HEK293 (cell line): ENCODE results near the gene TGOLN2.

Source experiments
- CTCF ChIA-PET: fragments of 350-600 bp; formaldehyde crosslinking; extraction: SDS; loops from one replicate; lab custom pipeline; 2021; ENCODE audit warnings: antibody characterized with exemption; lab: Yijun Ruan, JAX
- POLR2A ChIA-PET: fragments of 300-600 bp; formaldehyde crosslinking; extraction: SDS; loops from one replicate; lab custom pipeline; 2020; ENCODE audit warnings: antibody characterized with exemption, inconsistent platforms; lab: Yijun Ruan, JAX
- H3K27ac ChIP-seq: fragments of 200-500 bp; sonication (Bioruptor generic); 2 replicates; pipeline ENCODE4 v1.5.1; 2014; ENCODE audit warnings: low read depth, low read length, control low read depth, inconsistent platforms; ENCODE audit errors: extremely low read depth
- H3K36me3 ChIP-seq, 2 experiments: fragments of 200-500 bp in 1 of 2; sonication (Bioruptor generic) in 1 of 2; 1 replicate in 1 of 2; 2 replicates in 1 of 2; pipeline ENCODE4 v1.5.1; 2014 to 2017; ENCODE audit warnings: inconsistent platforms in 2 of 2, low read length in 2 of 2; ENCODE audit not compliant: control insufficient read depth in 2 of 2, insufficient read depth in 1 of 2
- H3K4me1 ChIP-seq: fragments of 200-500 bp; sonication (Bioruptor generic); 2 replicates; pipeline ENCODE4 v1.5.1; 2014; ENCODE audit warnings: mild to moderate bottlenecking, low read length, inconsistent platforms; ENCODE audit not compliant: control insufficient read depth, insufficient read depth
- H3K4me3 ChIP-seq: 2 replicates; pipeline ENCODE4 v1.5.1; 2011; ENCODE audit warnings: low read depth, mild to moderate bottlenecking, control low read depth, low read length, moderate library complexity
- H3K9me3 ChIP-seq: fragments of 200-500 bp; sonication (Bioruptor generic); 2 replicates; pipeline ENCODE4 v1.5.1; 2014; ENCODE audit warnings: low read depth, low read length, inconsistent platforms; ENCODE audit not compliant: control insufficient read depth, insufficient read depth
- GLI2 ChIP-seq: fragments of 450-650 bp; formaldehyde crosslinking; IDR thresholded peaks from 2 replicates; pipeline ENCODE4; 2017; ENCODE audit warnings: missing biosample characterization, missing genetic modification characterization, low read depth, borderline replicate concordance
- HOXA7 ChIP-seq: sonication (generic); formaldehyde crosslinking; IDR thresholded peaks from 2 replicates; pipeline ENCODE4 v1.8.1; 2022; ENCODE audit warnings: missing genetic modification reagents, borderline replicate concordance
- KLF1 ChIP-seq: fragments of 450-650 bp; formaldehyde crosslinking; IDR thresholded peaks from 2 replicates; pipeline ENCODE4 v1.5.1; 2016; ENCODE audit warnings: missing biosample characterization, missing genetic modification characterization
- KLF7 ChIP-seq: fragments of 450-650 bp; formaldehyde crosslinking; IDR thresholded peaks from 2 replicates; pipeline ENCODE4 v1.5.1; 2016; ENCODE audit warnings: missing biosample characterization, missing genetic modification characterization, borderline replicate concordance
- MEIS1 ChIP-seq: sonication (generic); formaldehyde crosslinking; IDR thresholded peaks from 2 replicates; pipeline ENCODE4 v1.8.1; 2022; ENCODE audit warnings: missing genetic modification reagents, mild to moderate bottlenecking, borderline replicate concordance
- MZF1 ChIP-seq: fragments of 450-650 bp; formaldehyde crosslinking; IDR thresholded peaks from 2 replicates; pipeline ENCODE4 v1.5.1; 2017; ENCODE audit warnings: missing biosample characterization, missing genetic modification characterization, borderline replicate concordance
- SCRT2 ChIP-seq: fragments of 450-650 bp; formaldehyde crosslinking; IDR thresholded peaks from 2 replicates; pipeline ENCODE4 v1.5.1; 2016; ENCODE audit warnings: missing biosample characterization, missing genetic modification characterization
- ZBTB20 ChIP-seq: fragments of 450-650 bp; formaldehyde crosslinking; IDR thresholded peaks from 2 replicates; pipeline ENCODE4 v1.5.1; 2016; ENCODE audit warnings: missing biosample characterization, missing genetic modification characterization
- ZNF175 ChIP-seq: fragments of 450-650 bp; formaldehyde crosslinking; IDR thresholded peaks from 2 replicates; pipeline ENCODE4 v1.5.1; 2016; ENCODE audit warnings: missing biosample characterization, missing genetic modification characterization
- ZNF292 ChIP-seq: fragments of 450-650 bp; formaldehyde crosslinking; IDR thresholded peaks from 2 replicates; pipeline ENCODE4 v1.5.1; 2016; ENCODE audit warnings: low read depth, missing biosample characterization, missing genetic modification characterization, borderline replicate concordance
- ZNF350 ChIP-seq: fragments of 450-650 bp; formaldehyde crosslinking; IDR thresholded peaks from 2 replicates; pipeline ENCODE4 v1.5.0; 2017; ENCODE audit warnings: missing biosample characterization, mild to moderate bottlenecking, missing genetic modification characterization
- ZNF423 ChIP-seq: fragments of 450-650 bp; formaldehyde crosslinking; IDR thresholded peaks from 2 replicates; pipeline ENCODE4 v1.5.1; 2016; ENCODE audit warnings: missing biosample characterization, missing genetic modification characterization
- ZNF530 ChIP-seq: fragments of 450-650 bp; formaldehyde crosslinking; IDR thresholded peaks from 2 replicates; pipeline ENCODE4 v1.5.1; 2016; ENCODE audit warnings: low read depth, missing biosample characterization, missing genetic modification characterization
- ZNF549 ChIP-seq: fragments of 450-650 bp; IDR thresholded peaks from 2 replicates; pipeline ENCODE4 v1.5.1; 2018; ENCODE audit warnings: missing biosample characterization, missing genetic modification characterization, mild to moderate bottlenecking, inconsistent platforms, moderate library complexity
- ZNF600 ChIP-seq: fragments of 450-650 bp; formaldehyde crosslinking; IDR thresholded peaks from 2 replicates; pipeline ENCODE4 v1.5.1; 2016; ENCODE audit warnings: missing biosample characterization, missing genetic modification characterization
- TF ChIP-seq, protein P1 (sequence below): fragments of 450-650 bp; formaldehyde crosslinking; IDR thresholded peaks from 2 replicates; pipeline ENCODE4 v1.5.1; 2016; ENCODE audit warnings: missing biosample characterization, missing genetic modification characterization
- TF ChIP-seq, protein P2 (sequence below): fragments of 450-650 bp; formaldehyde crosslinking; IDR thresholded peaks from 2 replicates; pipeline ENCODE4 v1.5.1; 2016; ENCODE audit warnings: missing biosample characterization, missing genetic modification characterization, borderline replicate concordance
- TF ChIP-seq, protein P3 (sequence below): fragments of 450-650 bp; formaldehyde crosslinking; conservative IDR thresholded peaks from 2 replicates; pipeline ENCODE4 v1.5.1; 2016; ENCODE audit warnings: low read depth, missing biosample characterization, missing genetic modification characterization
- TF ChIP-seq, protein P4 (sequence below): fragments of 450-650 bp; formaldehyde crosslinking; IDR thresholded peaks from 2 replicates; pipeline ENCODE4 v1.5.1; 2016; ENCODE audit warnings: missing biosample characterization, missing genetic modification characterization
- TF ChIP-seq, protein P5 (sequence below): fragments of 450-650 bp; formaldehyde crosslinking; IDR thresholded peaks from 2 replicates; pipeline ENCODE4 v1.5.1; 2016; ENCODE audit warnings: missing biosample characterization, missing genetic modification characterization

Gene TGOLN2

DNA sequence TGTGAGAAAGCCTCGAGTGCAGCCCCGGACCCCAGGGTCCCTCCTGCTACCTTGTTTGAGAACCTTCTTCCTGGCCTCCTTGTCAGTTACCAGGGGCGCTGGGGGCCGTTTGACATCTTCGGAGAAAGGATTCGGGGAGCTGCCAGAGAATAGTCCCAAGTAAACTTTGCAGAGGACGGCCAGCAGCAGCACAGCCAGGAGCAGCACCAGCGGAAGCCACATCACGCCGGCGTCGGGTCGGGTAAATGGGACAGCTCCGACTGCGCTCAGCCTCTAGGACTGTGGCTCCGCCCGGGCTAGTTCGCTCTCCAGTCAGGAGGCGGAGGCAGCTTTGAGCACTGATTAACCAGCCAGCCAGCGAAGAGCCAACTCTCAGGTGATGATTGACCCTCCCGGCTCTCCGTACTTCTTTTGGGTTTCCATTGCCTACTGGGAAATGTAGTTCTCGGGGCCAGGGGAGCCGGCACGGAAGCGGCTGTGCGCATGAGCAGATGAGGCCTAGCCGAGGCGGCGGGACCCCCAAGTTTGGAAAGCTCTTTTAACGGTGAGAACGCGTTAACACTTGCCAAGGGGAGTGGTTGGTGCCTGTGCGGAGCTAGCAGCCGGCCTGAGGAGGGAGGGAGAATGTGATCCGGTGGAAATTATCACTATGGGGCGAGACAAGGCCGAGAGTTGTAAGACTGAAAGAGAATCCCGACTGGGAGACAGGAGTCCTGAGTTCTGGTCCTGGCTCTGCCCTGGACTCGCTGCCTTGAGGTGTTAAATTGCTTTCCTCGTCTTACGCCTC, 26.7 kb upstream of the TGOLN2 start, which contains the start of the genes ELMOD3 and RETSAT (continued):
- TF ChIP-seq, protein P1, sequence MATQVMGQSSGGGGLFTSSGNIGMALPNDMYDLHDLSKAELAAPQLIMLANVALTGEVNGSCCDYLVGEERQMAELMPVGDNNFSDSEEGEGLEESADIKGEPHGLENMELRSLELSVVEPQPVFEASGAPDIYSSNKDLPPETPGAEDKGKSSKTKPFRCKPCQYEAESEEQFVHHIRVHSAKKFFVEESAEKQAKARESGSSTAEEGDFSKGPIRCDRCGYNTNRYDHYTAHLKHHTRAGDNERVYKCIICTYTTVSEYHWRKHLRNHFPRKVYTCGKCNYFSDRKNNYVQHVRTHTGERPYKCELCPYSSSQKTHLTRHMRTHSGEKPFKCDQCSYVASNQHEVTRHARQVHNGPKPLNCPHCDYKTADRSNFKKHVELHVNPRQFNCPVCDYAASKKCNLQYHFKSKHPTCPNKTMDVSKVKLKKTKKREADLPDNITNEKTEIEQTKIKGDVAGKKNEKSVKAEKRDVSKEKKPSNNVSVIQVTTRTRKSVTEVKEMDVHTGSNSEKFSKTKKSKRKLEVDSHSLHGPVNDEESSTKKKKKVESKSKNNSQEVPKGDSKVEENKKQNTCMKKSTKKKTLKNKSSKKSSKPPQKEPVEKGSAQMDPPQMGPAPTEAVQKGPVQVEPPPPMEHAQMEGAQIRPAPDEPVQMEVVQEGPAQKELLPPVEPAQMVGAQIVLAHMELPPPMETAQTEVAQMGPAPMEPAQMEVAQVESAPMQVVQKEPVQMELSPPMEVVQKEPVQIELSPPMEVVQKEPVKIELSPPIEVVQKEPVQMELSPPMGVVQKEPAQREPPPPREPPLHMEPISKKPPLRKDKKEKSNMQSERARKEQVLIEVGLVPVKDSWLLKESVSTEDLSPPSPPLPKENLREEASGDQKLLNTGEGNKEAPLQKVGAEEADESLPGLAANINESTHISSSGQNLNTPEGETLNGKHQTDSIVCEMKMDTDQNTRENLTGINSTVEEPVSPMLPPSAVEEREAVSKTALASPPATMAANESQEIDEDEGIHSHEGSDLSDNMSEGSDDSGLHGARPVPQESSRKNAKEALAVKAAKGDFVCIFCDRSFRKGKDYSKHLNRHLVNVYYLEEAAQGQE (tag by site-specific recombination), result peak; percentile 78; the same call in 1 of the 2 replicates
- TF ChIP-seq GLI2 (tag by site-specific recombination) (no peak), ZNF292 (tag by site-specific recombination) (no peak)

DNA sequence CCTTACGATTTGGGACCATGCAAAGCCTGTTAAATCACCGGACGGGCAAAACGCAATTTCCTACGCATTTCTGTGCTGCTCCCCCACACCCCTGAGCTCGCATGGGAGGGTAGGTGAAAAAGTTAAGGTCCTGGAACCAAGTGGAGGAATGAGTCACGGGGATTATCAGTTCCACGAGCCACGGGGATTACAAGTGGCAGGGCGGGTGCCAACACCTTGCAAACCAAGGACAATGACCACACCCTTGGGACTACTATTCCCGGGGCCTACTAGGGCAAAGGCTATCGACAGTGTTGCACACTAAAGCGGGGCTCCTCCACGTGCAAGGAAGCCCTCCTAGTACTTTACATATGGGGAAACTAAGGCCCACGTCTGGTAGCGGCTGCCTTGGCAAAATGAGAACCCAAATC, 26.1 kb upstream of the TGOLN2 start:
- POLR2A ChIA-PET, result interaction anchor here (0.9 to 3.0 kb wide), 18 partner anchors 8 to 383 kb away, joined by 3 to 28 read pairs (median 6); partner anchors contain the start of genes C2orf68, GGCX, KCMF1 and MAT2A

DNA sequence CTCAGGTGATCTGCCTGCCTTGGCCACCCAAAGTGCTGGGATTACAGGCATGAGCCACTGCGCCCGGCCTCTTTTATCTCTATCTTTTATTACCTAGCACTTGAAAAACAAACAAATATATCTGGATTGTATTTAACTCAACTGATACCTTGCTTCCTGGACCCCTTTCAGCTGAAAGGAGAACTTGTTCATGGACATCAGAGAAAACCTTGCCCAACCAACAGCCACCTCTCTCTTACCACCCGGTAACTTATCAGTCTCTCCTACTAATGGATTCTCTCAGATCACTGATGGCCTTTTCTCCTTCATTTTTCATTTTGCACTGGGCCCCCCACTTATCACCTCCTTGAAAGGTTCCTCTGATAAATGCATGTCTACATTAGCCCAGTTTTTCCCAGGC, 19.8 kb upstream of the TGOLN2 start:
- ChIA-PET CTCF (no interaction called here), POLR2A (interaction anchor here (1.5 kb wide), 1 partner anchor 20 kb away, joined by 3 read pairs; the partner anchor contains the start of gene TGOLN2)
- H3K9me3 ChIP-seq, result no peaks in the 10 kb centered on the region
- no peak overlapping the region for H3K4me3 ChIP-seq
- no peak overlapping the region for H3K27ac ChIP-seq
- H3K36me3 ChIP-seq, result peaks cover 22 to 75% of the 10 kb centered on the region in 2 experiments
- no peaks in the 10 kb centered on the region for H3K4me1 ChIP-seq
- TF ChIP-seq, protein P2, sequence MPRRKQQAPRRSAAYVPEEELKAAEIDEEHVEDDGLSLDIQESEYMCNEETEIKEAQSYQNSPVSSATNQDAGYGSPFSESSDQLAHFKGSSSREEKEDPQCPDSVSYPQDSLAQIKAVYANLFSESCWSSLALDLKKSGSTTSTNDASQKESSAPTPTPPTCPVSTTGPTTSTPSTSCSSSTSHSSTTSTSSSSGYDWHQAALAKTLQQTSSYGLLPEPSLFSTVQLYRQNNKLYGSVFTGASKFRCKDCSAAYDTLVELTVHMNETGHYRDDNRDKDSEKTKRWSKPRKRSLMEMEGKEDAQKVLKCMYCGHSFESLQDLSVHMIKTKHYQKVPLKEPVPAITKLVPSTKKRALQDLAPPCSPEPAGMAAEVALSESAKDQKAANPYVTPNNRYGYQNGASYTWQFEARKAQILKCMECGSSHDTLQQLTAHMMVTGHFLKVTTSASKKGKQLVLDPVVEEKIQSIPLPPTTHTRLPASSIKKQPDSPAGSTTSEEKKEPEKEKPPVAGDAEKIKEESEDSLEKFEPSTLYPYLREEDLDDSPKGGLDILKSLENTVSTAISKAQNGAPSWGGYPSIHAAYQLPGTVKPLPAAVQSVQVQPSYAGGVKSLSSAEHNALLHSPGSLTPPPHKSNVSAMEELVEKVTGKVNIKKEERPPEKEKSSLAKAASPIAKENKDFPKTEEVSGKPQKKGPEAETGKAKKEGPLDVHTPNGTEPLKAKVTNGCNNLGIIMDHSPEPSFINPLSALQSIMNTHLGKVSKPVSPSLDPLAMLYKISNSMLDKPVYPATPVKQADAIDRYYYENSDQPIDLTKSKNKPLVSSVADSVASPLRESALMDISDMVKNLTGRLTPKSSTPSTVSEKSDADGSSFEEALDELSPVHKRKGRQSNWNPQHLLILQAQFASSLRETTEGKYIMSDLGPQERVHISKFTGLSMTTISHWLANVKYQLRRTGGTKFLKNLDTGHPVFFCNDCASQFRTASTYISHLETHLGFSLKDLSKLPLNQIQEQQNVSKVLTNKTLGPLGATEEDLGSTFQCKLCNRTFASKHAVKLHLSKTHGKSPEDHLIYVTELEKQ (tag by site-specific recombination), result no peak
- TF ChIP-seq, protein P3, sequence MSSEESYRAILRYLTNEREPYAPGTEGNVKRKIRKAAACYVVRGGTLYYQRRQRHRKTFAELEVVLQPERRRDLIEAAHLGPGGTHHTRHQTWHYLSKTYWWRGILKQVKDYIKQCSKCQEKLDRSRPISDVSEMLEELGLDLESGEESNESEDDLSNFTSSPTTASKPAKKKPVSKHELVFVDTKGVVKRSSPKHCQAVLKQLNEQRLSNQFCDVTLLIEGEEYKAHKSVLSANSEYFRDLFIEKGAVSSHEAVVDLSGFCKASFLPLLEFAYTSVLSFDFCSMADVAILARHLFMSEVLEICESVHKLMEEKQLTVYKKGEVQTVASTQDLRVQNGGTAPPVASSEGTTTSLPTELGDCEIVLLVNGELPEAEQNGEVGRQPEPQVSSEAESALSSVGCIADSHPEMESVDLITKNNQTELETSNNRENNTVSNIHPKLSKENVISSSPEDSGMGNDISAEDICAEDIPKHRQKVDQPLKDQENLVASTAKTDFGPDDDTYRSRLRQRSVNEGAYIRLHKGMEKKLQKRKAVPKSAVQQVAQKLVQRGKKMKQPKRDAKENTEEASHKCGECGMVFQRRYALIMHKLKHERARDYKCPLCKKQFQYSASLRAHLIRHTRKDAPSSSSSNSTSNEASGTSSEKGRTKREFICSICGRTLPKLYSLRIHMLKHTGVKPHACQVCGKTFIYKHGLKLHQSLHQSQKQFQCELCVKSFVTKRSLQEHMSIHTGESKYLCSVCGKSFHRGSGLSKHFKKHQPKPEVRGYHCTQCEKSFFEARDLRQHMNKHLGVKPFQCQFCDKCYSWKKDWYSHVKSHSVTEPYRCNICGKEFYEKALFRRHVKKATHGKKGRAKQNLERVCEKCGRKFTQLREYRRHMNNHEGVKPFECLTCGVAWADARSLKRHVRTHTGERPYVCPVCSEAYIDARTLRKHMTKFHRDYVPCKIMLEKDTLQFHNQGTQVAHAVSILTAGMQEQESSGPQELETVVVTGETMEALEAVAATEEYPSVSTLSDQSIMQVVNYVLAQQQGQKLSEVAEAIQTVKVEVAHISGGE (tag by site-specific recombination), result no peak

More for the DNA sequence above, 26.1 kb upstream of the TGOLN2 start:
- CTCF ChIA-PET, result interaction anchor here (0.6 to 1.3 kb wide), 4 partner anchors 13 to 198 kb away, joined by 3 to 6 read pairs (median 4); partner anchors contain the start of gene MAT2A
- TF ChIP-seq ZNF350 (tag by site-specific recombination) (no peak), ZNF175 (no peak), KLF1 (peak; percentile 93), KLF7 (tag by site-specific recombination) (peak; percentile 41; the same call in 1 of the 2 replicates), SCRT2 (tag by site-specific recombination) (peak; percentile 31; the same call in 1 of the 2 replicates), ZNF530 (tag by site-specific recombination) (no peak), HOXA7 (no peak), ZNF423 (tag by site-specific recombination) (0 out of 2 replicates have a peak, but pooled peaks have one; percentile 25), MEIS1 (CRISPR knock-in tag) (no peak), ZNF600 (tag by site-specific recombination) (no peak), ZNF549 (no peak), ZBTB20 (peak; percentile 38; the same call in 1 of the 2 replicates), MZF1 (tag by site-specific recombination) (0 out of 2 replicates have a peak, but pooled peaks have one; percentile 12)
- TF ChIP-seq, protein P4, sequence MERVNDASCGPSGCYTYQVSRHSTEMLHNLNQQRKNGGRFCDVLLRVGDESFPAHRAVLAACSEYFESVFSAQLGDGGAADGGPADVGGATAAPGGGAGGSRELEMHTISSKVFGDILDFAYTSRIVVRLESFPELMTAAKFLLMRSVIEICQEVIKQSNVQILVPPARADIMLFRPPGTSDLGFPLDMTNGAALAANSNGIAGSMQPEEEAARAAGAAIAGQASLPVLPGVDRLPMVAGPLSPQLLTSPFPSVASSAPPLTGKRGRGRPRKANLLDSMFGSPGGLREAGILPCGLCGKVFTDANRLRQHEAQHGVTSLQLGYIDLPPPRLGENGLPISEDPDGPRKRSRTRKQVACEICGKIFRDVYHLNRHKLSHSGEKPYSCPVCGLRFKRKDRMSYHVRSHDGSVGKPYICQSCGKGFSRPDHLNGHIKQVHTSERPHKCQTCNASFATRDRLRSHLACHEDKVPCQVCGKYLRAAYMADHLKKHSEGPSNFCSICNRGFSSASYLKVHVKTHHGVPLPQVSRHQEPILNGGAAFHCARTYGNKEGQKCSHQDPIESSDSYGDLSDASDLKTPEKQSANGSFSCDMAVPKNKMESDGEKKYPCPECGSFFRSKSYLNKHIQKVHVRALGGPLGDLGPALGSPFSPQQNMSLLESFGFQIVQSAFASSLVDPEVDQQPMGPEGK, result no peak
- TF ChIP-seq, protein P5, sequence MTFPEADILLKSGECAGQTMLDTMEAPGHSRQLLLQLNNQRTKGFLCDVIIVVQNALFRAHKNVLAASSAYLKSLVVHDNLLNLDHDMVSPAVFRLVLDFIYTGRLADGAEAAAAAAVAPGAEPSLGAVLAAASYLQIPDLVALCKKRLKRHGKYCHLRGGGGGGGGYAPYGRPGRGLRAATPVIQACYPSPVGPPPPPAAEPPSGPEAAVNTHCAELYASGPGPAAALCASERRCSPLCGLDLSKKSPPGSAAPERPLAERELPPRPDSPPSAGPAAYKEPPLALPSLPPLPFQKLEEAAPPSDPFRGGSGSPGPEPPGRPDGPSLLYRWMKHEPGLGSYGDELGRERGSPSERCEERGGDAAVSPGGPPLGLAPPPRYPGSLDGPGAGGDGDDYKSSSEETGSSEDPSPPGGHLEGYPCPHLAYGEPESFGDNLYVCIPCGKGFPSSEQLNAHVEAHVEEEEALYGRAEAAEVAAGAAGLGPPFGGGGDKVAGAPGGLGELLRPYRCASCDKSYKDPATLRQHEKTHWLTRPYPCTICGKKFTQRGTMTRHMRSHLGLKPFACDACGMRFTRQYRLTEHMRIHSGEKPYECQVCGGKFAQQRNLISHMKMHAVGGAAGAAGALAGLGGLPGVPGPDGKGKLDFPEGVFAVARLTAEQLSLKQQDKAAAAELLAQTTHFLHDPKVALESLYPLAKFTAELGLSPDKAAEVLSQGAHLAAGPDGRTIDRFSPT, result peak; percentile 43; the same call in 1 of the 2 replicates
- Histone ChIP-seq H3K27ac (peak overlapping the region; percentile 66; the same call in 1 of the 2 replicates), H3K4me1 (no peaks in the 10 kb centered on the region; the same call in 1 of the 2 replicates), H3K9me3 (no peaks in the 10 kb centered on the region), H3K4me3 (peak overlapping the region; percentile 50), H3K36me3 (peaks cover 29 to 59% of the 10 kb centered on the region in 2 experiments)
